ENCODE measurements around the gene ESYT2.

DNA sequence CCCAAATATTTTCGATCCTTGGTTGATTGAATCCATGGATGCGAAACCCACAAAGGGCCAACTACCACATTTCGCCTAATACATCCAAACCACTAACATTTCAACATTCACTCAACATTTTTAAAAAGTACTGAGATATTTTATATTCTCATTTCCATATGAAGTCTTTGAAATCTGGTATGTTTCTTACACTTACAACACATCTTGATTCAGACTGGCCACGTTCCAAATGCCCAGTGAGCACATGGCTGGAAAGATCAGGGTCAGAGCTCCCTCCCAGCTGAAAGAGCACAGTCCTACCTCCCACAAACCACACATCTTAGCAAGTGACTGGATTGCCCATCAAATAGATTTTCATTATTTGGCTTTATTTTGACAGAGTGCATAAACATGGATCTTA lies 143.6 kb downstream of the ESYT2 start:
- TF ChIP-seq, protein P1, sequence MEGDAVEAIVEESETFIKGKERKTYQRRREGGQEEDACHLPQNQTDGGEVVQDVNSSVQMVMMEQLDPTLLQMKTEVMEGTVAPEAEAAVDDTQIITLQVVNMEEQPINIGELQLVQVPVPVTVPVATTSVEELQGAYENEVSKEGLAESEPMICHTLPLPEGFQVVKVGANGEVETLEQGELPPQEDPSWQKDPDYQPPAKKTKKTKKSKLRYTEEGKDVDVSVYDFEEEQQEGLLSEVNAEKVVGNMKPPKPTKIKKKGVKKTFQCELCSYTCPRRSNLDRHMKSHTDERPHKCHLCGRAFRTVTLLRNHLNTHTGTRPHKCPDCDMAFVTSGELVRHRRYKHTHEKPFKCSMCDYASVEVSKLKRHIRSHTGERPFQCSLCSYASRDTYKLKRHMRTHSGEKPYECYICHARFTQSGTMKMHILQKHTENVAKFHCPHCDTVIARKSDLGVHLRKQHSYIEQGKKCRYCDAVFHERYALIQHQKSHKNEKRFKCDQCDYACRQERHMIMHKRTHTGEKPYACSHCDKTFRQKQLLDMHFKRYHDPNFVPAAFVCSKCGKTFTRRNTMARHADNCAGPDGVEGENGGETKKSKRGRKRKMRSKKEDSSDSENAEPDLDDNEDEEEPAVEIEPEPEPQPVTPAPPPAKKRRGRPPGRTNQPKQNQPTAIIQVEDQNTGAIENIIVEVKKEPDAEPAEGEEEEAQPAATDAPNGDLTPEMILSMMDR (IDR thresholded peaks at IDR 0.05) = no peak
- no peak for TF ChIP-seq POLR2A (IDR thresholded peaks at IDR 0.05)

Measured in uterus (tissue), 2 donors.